ENCODE results near the gene EGLN2. TPM values are rescaled to one million over a fixed set of nuclear protein-coding genes. Genes with fewer than 3 reads are reported as not detected.

Gene EGLN2
- total and polyA plus RNA-seq, 9 of the 15 experiments (the other 6 are each of a cell fraction or from before 2014, with no cell fraction given), result 9.6 to 114 (median 71.0) TPM

DNA sequence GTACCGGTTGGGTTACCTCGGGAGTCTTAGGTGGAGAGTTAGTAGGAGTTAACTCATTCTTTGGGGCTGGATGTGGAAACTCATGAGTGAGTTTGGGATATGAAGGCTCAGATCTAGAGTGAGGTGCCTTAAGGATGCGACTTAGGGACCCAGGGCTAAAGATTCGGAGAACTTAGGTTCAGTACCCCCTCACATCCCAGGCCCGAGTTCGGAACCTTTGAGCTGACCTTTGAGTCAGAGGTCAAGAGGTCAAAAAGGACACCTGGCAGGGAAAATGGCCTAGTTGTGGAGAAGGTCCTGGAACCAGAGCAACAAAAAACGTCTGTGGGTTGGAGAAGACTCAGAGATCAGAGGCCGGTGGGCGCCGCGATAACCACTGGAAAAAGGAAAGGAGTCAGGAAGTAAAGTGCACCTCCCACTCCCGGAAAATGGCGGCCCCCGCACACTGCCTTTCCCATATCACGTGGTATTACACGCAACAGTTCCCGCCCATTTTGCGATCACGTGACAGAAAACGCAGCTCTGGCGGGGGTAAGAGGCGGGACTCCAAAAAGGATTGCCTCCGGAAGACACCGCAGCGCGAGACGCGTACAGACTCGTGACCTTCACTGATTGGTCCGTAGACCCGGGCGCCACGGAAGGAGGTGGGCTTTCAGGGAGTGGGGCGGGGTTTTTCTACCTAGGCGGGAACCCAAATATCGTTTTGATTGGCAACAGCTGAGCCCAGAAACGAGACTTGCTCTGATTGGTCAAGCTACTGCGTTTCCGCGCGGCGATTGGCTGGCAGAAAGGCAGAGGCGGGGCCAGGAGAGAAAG lies 48.7 kb upstream of the EGLN2 start, which contains the start of gene ACTMAP (continued):
- TF ChIP-seq, protein P1, sequence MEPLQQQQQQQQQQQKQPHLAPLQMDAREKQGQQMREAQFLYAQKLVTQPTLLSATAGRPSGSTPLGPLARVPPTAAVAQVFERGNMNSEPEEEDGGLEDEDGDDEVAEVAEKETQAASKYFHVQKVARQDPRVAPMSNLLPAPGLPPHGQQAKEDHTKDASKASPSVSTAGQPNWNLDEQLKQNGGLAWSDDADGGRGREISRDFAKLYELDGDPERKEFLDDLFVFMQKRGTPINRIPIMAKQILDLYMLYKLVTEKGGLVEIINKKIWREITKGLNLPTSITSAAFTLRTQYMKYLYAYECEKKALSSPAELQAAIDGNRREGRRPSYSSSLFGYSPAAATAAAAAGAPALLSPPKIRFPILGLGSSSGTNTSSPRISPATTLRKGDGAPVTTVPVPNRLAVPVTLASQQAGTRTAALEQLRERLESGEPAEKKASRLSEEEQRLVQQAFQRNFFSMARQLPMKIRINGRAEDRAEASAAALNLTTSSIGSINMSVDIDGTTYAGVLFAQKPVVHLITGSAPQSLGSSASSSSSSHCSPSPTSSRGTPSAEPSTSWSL (CRISPR knock-in tag; IDR thresholded peaks at IDR 0.05; ENCODE audit: borderline replicate concordance), result no peak
- TF ChIP-seq POLR2A (conservative IDR thresholded peaks at IDR 0.05), result peak; percentile 73
- peak; percentile 53 for TF ChIP-seq LEF1 (IDR thresholded peaks at IDR 0.05)
- 0 out of 2 replicates have a peak, but pooled peaks have one; percentile 62 for TF ChIP-seq ELF2 (CRISPR knock-in tag; IDR thresholded peaks at IDR 0.05)
- TF ChIP-seq CREM (IDR thresholded peaks at IDR 0.05; ENCODE audit: low read depth), result peak; percentile 93
- TF ChIP-seq SMARCC2 (IDR thresholded peaks at IDR 0.05; ENCODE audit: low read depth), result peak; percentile 62; the same call in 1 of the 2 replicates
- peak; percentile 89 for TF ChIP-seq DACH1 (IDR thresholded peaks at IDR 0.05; ENCODE audit: partially characterized antibody)
- TF ChIP-seq MTA1 (IDR thresholded peaks at IDR 0.05; ENCODE audit: borderline replicate concordance), result no peak
- no peak for TF ChIP-seq FUS (optimal IDR thresholded peaks at IDR 0.05; ENCODE audit: low read depth, low read length)
- TF ChIP-seq, protein P2, sequence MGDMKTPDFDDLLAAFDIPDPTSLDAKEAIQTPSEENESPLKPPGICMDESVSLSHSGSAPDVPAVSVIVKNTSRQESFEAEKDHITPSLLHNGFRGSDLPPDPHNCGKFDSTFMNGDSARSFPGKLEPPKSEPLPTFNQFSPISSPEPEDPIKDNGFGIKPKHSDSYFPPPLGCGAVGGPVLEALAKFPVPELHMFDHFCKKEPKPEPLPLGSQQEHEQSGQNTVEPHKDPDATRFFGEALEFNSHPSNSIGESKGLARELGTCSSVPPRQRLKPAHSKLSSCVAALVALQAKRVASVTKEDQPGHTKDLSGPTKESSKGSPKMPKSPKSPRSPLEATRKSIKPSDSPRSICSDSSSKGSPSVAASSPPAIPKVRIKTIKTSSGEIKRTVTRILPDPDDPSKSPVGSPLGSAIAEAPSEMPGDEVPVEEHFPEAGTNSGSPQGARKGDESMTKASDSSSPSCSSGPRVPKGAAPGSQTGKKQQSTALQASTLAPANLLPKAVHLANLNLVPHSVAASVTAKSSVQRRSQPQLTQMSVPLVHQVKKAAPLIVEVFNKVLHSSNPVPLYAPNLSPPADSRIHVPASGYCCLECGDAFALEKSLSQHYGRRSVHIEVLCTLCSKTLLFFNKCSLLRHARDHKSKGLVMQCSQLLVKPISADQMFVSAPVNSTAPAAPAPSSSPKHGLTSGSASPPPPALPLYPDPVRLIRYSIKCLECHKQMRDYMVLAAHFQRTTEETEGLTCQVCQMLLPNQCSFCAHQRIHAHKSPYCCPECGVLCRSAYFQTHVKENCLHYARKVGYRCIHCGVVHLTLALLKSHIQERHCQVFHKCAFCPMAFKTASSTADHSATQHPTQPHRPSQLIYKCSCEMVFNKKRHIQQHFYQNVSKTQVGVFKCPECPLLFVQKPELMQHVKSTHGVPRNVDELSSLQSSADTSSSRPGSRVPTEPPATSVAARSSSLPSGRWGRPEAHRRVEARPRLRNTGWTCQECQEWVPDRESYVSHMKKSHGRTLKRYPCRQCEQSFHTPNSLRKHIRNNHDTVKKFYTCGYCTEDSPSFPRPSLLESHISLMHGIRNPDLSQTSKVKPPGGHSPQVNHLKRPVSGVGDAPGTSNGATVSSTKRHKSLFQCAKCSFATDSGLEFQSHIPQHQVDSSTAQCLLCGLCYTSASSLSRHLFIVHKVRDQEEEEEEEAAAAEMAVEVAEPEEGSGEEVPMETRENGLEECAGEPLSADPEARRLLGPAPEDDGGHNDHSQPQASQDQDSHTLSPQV (IDR thresholded peaks at IDR 0.05), result peak; percentile 92
- peak; percentile 68 to 78; a peak in 3 of 4 replicates for TF ChIP-seq NRF1 (conservative IDR thresholded peaks at IDR 0.05 in 1 of 2, IDR thresholded peaks at IDR 0.05 in 1 of 2)
- TF ChIP-seq ZEB2 (IDR thresholded peaks at IDR 0.05), result no peak; the same call in 1 of the 2 replicates
- peak; percentile 85 for TF ChIP-seq ELF1 (tag; IDR thresholded peaks at IDR 0.05)
- TF ChIP-seq, protein P3, sequence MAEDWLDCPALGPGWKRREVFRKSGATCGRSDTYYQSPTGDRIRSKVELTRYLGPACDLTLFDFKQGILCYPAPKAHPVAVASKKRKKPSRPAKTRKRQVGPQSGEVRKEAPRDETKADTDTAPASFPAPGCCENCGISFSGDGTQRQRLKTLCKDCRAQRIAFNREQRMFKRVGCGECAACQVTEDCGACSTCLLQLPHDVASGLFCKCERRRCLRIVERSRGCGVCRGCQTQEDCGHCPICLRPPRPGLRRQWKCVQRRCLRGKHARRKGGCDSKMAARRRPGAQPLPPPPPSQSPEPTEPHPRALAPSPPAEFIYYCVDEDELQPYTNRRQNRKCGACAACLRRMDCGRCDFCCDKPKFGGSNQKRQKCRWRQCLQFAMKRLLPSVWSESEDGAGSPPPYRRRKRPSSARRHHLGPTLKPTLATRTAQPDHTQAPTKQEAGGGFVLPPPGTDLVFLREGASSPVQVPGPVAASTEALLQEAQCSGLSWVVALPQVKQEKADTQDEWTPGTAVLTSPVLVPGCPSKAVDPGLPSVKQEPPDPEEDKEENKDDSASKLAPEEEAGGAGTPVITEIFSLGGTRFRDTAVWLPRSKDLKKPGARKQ (CRISPR knock-in tag; IDR thresholded peaks at IDR 0.05), result no peak
- peak; percentile 18; the same call in 1 of the 2 replicates for TF ChIP-seq STAT5A (IDR thresholded peaks at IDR 0.05; ENCODE audit: borderline replicate concordance, low read length)
- 0 out of 2 replicates have a peak, but pooled peaks have one; percentile 77 for TF ChIP-seq ESRRB (CRISPR knock-in tag; IDR thresholded peaks at IDR 0.05; ENCODE audit: borderline replicate concordance)
- TF ChIP-seq, protein P4, sequence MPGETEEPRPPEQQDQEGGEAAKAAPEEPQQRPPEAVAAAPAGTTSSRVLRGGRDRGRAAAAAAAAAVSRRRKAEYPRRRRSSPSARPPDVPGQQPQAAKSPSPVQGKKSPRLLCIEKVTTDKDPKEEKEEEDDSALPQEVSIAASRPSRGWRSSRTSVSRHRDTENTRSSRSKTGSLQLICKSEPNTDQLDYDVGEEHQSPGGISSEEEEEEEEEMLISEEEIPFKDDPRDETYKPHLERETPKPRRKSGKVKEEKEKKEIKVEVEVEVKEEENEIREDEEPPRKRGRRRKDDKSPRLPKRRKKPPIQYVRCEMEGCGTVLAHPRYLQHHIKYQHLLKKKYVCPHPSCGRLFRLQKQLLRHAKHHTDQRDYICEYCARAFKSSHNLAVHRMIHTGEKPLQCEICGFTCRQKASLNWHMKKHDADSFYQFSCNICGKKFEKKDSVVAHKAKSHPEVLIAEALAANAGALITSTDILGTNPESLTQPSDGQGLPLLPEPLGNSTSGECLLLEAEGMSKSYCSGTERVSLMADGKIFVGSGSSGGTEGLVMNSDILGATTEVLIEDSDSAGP (CRISPR knock-in tag; IDR thresholded peaks at IDR 0.05), result no peak
- TF ChIP-seq ZNF589 (CRISPR knock-in tag; IDR thresholded peaks at IDR 0.05; ENCODE audit: low read depth), result peak; percentile 75; the same call in 1 of the 2 replicates
- no peak for TF ChIP-seq NR3C1 (CRISPR knock-in tag; IDR thresholded peaks at IDR 0.05)

All from K562 (cell line).